Measurements from ENCODE around the gene CFHR4.
"Not testable (repeated sequence)": the region's sequence is repeated elsewhere in the genome, so short reads cannot be mapped to it uniquely, and the experiment has no call there.

The CFHR4 gene
- 0 to 2.2 (median 0) reads per million in 17 experiments for total RNA-seq

GRCh38 chr1:196887515-196888239, at the start of gene CFHR4:
CFHR4 (plus strand) TSS chr1:196888052; CDS start chr1:196888151, 99 bp downstream.
- no peak for DNase-seq

GRCh38 chr1:196849613-196850492, 38.0 kb upstream of the CFHR4 start:
- not testable (repeated sequence) for DNase-seq

DNA sequence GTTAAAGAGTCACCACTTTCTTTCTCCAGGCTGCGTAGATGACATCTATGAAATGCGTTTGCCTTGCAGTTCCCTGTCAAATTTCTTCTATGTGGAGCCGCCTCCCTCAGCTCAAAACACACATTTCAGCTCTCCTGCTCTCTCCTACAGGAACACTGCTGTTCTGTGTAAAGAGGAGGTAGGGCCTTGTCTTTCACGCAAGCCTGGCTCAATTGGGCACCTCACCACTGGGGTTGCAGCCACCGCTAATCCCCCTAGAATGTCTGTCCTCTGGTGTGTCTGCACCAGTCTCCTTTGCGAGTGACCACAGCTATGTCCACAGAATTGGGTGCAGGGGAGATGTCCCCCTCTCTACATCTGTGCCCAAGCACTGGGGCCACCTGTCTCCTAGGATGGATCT, 31.8 kb upstream of the CFHR4 start:
- DNase-seq = no peak

DNA sequence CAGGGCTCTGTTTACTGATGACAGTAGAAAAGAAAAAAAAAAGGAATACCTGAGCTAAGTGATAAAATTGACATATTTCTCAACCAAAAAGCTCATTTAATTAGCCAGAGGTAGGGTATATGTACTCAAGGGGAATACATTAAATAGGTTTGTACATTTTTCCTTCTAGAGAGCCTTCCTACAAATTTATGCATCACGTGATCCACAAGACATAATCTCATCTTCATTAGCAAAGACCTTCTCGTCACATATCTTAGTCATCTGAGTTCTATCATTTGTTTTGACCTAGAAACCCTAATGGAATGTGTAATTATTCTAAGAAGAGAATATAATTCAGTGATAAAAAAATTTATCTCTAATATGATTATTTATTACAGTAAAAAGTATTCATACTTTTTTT, 30.7 kb upstream of the CFHR4 start:
- no peak for DNase-seq

DNA sequence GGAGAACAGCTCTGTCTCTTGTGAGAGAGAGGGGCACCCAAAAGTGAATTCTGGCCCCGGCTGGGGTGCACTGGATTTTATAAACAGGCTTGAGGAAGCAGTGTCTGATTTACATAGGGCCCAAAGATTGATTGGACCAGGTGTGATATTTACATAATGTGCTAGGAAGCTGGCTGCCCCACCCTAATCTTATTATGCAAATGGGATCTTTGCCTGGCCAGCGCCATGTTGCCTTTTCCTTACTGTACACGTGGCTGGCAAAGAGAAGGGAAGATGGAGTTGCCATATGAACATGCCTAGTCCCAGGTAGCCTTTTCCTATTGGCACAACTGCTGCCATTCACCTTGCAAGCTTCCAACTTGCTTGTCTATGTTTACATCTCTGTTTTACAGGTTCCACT, 29.0 kb upstream of the CFHR4 start:
- no peak for DNase-seq

GRCh38 chr1:196860323-196860884, 27.4 kb upstream of the CFHR4 start:
- no peak for DNase-seq

GRCh38 chr1:196861429-196861828, 26.4 kb upstream of the CFHR4 start:
- no peak for DNase-seq

- DNase-seq = no peak
These were observed 20.9 kb upstream of the CFHR4 start for GRCh38 chr1:196866974-196867373.

DNA sequence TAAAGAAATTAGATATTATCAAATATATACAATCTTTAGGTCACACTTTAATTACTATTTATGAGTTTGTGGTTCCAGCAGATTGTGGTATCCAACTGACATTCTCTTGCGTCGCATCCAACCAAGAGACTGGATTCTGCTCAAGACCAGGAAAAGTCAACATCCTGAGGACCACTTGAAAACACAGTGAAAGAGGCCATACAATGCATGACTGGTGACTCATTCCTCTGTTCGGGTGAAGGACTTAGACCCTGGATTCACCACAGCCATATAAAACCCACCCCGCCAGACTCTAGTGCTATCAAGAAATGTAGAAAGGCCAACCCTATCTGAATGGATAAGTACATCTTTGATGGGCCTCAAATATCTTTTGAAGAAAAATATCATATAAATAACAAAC, 14.5 kb upstream of the CFHR4 start:
- DNase-seq = no peak

- no peak for DNase-seq
These were observed 11.9 kb upstream of the CFHR4 start for GRCh38 chr1:196875935-196876334.

- no peak for DNase-seq
These were observed 9.9 kb upstream of the CFHR4 start for GRCh38 chr1:196877964-196878363.

GRCh38 chr1:196886560-196886959, 1.3 kb upstream of the CFHR4 start:
- DNase-seq = not testable (repeated sequence)

DNA sequence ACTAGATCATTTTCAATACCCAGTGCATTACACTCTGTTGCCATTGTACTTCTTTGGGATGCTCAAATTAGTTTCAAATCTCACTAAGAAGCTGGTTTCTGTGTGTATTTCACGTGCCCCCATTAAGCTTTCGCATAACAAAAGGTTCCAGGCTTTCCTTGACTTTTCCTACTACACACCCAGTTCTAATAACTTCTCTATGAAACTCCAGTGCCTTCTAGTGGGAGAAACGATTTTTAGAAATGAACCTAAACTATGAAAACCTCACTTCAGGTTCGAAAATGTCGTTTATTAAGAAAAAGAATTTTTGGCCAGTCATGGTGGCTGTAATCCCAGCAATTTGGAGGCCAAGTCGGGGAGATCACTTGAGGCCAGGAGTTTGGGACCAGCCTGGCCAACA, 2.8 kb downstream of the CFHR4 start:
- no peak for DNase-seq

DNA sequence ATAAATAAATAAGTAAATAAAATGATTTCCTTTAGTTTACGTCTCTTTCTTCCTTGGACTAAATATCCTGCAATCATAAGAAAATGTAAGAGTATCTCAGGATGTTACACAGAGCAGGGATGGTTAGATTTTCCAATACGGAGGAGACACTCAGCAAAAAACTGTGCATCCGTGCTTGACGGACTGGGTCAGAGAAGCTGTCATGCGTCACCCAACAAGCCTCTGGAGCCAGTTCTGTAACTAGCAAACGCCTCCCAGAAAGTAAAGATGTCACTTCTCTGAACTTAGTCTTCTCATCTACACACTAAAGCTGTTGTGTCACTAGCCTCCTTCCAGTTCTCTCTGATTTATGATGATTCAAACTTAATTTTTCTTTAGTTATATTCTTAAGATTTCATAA, 3.4 kb downstream of the CFHR4 start:
- DNase-seq = no peak

DNA sequence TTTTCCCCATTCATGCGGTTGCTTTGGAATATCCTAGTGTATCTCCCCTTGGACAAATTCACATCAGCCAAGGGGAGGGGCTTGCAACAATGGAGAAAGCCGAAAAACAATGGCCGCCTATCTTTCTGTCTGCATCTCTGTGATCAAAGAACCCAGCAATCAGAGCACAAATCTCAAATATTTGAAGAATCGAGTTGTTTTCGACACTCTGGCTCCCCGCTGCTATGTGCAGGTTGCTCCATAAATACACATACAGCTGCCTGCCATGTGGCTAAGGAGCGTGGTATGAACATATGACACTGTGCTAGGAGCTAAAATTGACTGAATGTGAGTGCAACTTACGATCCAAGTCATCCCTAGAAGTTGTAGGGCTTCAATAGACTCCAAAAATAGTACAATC, 8.5 kb downstream of the CFHR4 start:
- DNase-seq = no peak

GRCh38 chr1:196897158-196897828, 9.4 kb downstream of the CFHR4 start:
- DNase-seq = no peak

GRCh38 chr1:196902344-196902743, 14.5 kb downstream of the CFHR4 start:
- DNase-seq = no peak

GRCh38 chr1:196910215-196910614, 22.4 kb downstream of the CFHR4 start:
- DNase-seq = no peak

GRCh38 chr1:196912283-196912682, 24.4 kb downstream of the CFHR4 start:
- not testable (repeated sequence) for DNase-seq

DNA sequence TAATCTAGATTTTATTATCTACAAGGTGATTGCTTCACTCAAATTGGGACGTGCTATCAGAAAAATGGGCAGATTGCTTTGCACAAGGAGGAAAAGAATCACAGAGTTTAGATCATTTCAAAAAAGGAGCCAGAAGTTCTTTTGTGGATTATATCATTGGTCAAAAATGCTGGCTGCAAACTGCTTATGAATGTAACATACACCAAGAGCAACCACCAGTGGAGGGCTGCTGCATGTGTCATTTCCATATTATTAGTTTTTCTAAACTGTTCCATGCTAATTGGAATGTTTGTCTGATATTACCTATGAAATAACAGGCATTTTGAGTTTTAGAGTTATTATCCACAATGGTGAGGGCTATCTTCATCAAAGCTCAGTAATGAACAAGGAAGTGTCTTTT, 39.0 kb downstream of the CFHR4 start:
- DNase-seq = not testable (repeated sequence)

DNA sequence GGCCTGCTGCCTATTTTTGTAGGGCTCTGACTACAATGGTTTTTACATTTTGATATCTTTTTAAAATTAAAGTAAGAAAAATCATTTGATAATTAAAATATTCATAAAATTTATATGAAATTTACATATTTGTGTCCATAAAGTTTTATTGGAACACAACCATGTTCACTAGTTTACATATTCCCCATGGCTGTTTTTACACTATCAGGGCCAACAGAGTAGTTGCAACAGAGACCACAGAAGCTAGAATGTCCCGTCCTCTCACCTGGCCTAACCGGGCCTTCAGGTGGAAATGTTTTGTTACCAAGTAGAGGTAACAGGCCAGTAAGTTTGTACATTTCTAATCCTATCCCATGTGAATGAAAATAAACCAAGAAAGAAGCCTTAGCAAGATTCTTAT, 45.0 kb downstream of the CFHR4 start:
- not testable (repeated sequence) for DNase-seq

GRCh38 chr1:196933531-196934189, 45.8 kb downstream of the CFHR4 start:
- DNase-seq = no peak
